ENCODE results near the gene MKS1.

Gene MKS1

DNA sequence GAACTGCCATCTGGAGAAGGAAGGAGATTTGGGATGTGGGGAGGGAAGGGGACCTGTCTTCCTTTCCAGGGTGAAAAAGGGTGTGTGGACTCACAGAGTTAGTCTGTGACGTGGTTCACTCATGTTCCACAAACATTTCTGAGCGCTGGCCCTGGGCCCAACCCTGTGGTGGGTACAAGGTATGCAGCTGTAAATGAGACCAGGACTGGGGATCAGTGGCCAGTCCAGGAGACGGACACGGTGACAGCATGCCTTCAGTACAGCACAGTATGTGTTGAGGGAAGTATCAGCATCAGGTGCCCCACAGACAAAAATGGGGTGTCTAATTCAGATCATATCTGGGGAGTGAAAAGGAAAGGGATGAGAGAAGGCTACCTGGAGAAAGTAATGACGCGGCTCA is 32.0 kb downstream of the MKS1 start:
- TF ChIP-seq CTCF (conservative IDR thresholded peaks at IDR 0.05; ENCODE audit: control insufficient read depth, insufficient read depth, low read depth, low read length), result no peak
- no peak overlapping the region for H3K4me3 ChIP-seq (ENCODE audit: control insufficient read depth, low read depth, low read length)
- DNase-seq (ENCODE audit: low read depth), result no peak

DNA sequence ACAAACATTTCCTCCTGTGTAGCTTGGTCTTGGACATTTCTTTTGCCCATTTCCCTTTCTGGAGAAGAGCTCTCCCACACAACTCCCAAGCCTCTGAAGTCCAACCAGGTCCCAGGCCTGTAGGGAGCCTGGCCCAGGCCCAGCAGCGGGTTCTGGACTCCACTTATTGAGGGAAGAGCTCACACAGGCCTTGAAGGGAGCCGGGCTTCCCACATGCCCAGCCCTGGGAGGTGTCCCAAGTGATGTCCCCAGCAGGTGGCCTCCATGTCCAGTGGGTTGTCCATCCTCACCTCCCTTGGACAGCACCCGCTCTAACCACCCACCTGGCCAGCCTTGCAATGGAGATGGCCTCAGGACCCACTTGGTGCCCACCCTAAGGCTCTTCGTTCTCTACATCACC is 32.5 kb downstream of the MKS1 start:
- no peak for TF ChIP-seq CTCF (conservative IDR thresholded peaks at IDR 0.05; ENCODE audit: control insufficient read depth, insufficient read depth, low read depth, low read length)
- H3K4me3 ChIP-seq (ENCODE audit: control insufficient read depth, low read depth, low read length), result no peak overlapping the region
- DNase-seq (ENCODE audit: low read depth), result no peak

- no peak overlapping the region for H3K4me3 ChIP-seq (ENCODE audit: control insufficient read depth, low read depth, low read length)
- no peak for TF ChIP-seq CTCF (conservative IDR thresholded peaks at IDR 0.05; ENCODE audit: control insufficient read depth, insufficient read depth, low read depth, low read length)
These were observed 33.9 kb downstream of the MKS1 start for GRCh38 chr17:58184986-58185761.

GRCh38 chr17:58184308-58184985 is 34.6 kb downstream of the MKS1 start:
- no peak for TF ChIP-seq CTCF (conservative IDR thresholded peaks at IDR 0.05; ENCODE audit: control insufficient read depth, insufficient read depth, low read depth, low read length)
- no peak for DNase-seq (ENCODE audit: low read depth)

More at GRCh38 chr17:58184986-58185761, 33.9 kb downstream of the MKS1 start:
- DNase-seq (ENCODE audit: low read depth), result no peak

DNA sequence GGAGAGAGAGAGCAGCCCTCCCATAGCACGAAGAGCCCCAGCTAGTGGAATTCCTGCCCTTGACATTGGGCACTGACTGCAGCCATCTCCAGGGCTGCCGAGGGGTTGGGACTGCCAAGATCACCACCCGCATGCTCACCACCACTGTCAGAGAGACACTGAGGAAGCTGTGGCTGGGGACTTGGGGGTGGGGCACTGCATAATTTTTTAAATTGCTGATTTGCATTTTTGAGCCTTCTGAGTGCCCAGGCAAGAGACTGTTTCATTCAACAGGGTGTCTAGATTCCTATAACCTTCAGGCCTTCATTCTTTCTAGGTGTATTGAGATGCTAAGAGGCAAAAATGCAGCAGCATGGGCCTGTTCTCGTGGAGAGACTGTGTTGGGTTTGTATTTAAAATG is 35.5 kb downstream of the MKS1 start:
- no peak for TF ChIP-seq CTCF (conservative IDR thresholded peaks at IDR 0.05; ENCODE audit: control insufficient read depth, insufficient read depth, low read depth, low read length)
- no peak overlapping the region for H3K4me3 ChIP-seq (ENCODE audit: control insufficient read depth, low read depth, low read length)
- no peak for DNase-seq (ENCODE audit: low read depth)

More at GRCh38 chr17:58184308-58184985, 34.6 kb downstream of the MKS1 start:
- no peak overlapping the region for H3K4me3 ChIP-seq (ENCODE audit: control insufficient read depth, low read depth, low read length)

DNA sequence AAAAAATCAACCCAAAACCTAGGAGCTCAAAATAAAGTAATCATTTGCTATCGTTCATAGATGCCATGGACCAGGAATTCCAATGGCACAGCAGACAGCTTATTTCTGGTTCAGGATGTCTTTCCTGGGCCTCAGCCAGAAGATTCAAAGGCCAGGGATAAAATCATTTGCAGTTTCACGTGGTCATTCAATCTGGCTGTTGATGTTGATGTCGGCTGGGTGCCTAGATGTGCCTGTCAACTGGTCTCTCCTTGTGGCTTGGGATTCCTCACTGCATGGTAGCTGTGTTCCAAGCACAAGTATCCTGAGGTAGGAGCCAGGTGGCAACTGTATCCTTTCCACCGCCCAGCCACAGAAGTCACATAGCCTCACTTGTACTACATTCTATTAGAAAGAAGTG is 37.3 kb downstream of the MKS1 start:
- H3K4me3 ChIP-seq (ENCODE audit: control insufficient read depth, low read depth, low read length), result no peak overlapping the region
- no peak for DNase-seq (ENCODE audit: low read depth)
- no peak for TF ChIP-seq CTCF (conservative IDR thresholded peaks at IDR 0.05; ENCODE audit: control insufficient read depth, insufficient read depth, low read depth, low read length)

Measured in fibroblast of mammary gland (primary cell).